Gastroesophageal sphincter (tissue), 3 donors: Measurements from ENCODE around the gene TAF4.

ENCODE experiments used
- CTCF ChIP-seq, 4 experiments: fragments of 200-600 bp in 2 of 4; fragments of 450-650 bp in 2 of 4; sonication (generic) in 1 of 4; IDR thresholded peaks; one replicate each; pipeline ENCODE4 v1.5.1; 2017 to 2019; ENCODE audit warnings: antibody characterized with exemption in 4 of 4, mild to moderate bottlenecking in 2 of 4, moderate library complexity in 2 of 4
- EP300 ChIP-seq: sonication (generic); formaldehyde crosslinking; IDR thresholded peaks from one replicate; pipeline ENCODE4 v1.6.1; 2017; ENCODE audit warnings: antibody characterized with exemption, mild to moderate bottlenecking
- POLR2A ChIP-seq, 2 donors: fragments of 450-650 bp; IDR thresholded peaks; one replicate each; pipeline ENCODE4 v1.6.1; 2017; ENCODE audit warnings: antibody characterized with exemption in 2 of 2, mild to moderate bottlenecking in 2 of 2, moderate library complexity in 1 of 2
- POLR2AphosphoS5 ChIP-seq: sonication (generic); formaldehyde crosslinking; IDR thresholded peaks from one replicate; pipeline ENCODE4 v1.6.1; 2017; ENCODE audit warnings: antibody characterized with exemption

GRCh38 chr20:61983965-61984364, 81.7 kb downstream of the TAF4 start:
- no peak for TF ChIP-seq CTCF (IDR thresholded peaks at IDR 0.05)
- TF ChIP-seq POLR2AphosphoS5 = no peak
- no peak for TF ChIP-seq EP300
- TF ChIP-seq POLR2A (IDR thresholded peaks at IDR 0.05) = no peak
